Lung (tissue), 16 donors: ENCODE measurements around the gene SPPL2B. TPM values are rescaled to one million over a fixed set of nuclear protein-coding genes. Genes with fewer than 3 reads are reported as not detected.
A peak's percentile ranks its signal among the peaks of the same experiment; 100 is the strongest.
"Not testable (repeated sequence)": the region's sequence is repeated elsewhere in the genome, so short reads cannot be mapped to it uniquely, and the experiment has no call there.

Experiments
- ATAC-seq: fragments of 200-7000 bp; cut with Tn5 transposase; one replicate; pipeline ENCODE4 v1.9.1; 2020; ENCODE audit warnings: moderate number of reproducible peaks; ENCODE audit not compliant: insufficient read depth, low FRiP score
- DNase-seq, 3 donors: peaks; one replicate each; pipeline ENCODE4 v3.0.0-alpha.2; 2013 to 2017
- H3K27ac ChIP-seq, 2 donors: one replicate each; pipeline ENCODE4 v1.5.1; 2013; ENCODE audit warnings: mild to moderate bottlenecking in 2 of 2, moderate library complexity in 2 of 2, control low read depth in 1 of 2, inconsistent platforms in 1 of 2, low read depth in 1 of 2, low read length in 1 of 2
- H3K27me3 ChIP-seq, 3 donors: one replicate each; pipeline ENCODE4 v1.5.1; 2013; ENCODE audit warnings: low read length in 2 of 3; ENCODE audit not compliant: control insufficient read depth in 3 of 3, insufficient read depth in 3 of 3
- H3K36me3 ChIP-seq, 4 donors: one replicate each; pipeline ENCODE4 v1.5.1; 2013; ENCODE audit warnings: low read length in 4 of 4, mild to moderate bottlenecking in 1 of 4, moderate library complexity in 1 of 4; ENCODE audit not compliant: control insufficient read depth in 4 of 4, insufficient read depth in 4 of 4
- H3K4me1 ChIP-seq, 5 donors: one replicate each; pipeline ENCODE4 v1.5.1; 2013; ENCODE audit warnings: low read length in 5 of 5, mild to moderate bottlenecking in 2 of 5, moderate library complexity in 1 of 5; ENCODE audit not compliant: control insufficient read depth in 5 of 5, insufficient read depth in 5 of 5
- H3K4me3 ChIP-seq: one replicate; pipeline ENCODE4 v1.5.1; 2013; ENCODE audit warnings: mild to moderate bottlenecking, control low read depth, moderate library complexity
- H3K9ac ChIP-seq, 2 donors: one replicate each; pipeline ENCODE4 v1.5.1; 2013; ENCODE audit warnings: low read length in 2 of 2, control low read depth in 1 of 2; ENCODE audit not compliant: insufficient read depth in 1 of 2
- H3K9me3 ChIP-seq, 4 donors: one replicate each; pipeline ENCODE4 v1.5.1; 2013; ENCODE audit warnings: low read length in 3 of 4, mild to moderate bottlenecking in 1 of 4, moderate library complexity in 1 of 4; ENCODE audit not compliant: control insufficient read depth in 4 of 4, insufficient read depth in 3 of 4
- CTCF ChIP-seq: IDR thresholded peaks from 2 replicates; pipeline ENCODE4 v1.5.1; 2012; ENCODE audit warnings: mild to moderate bottlenecking; ENCODE audit errors: control extremely low read depth, extremely low read depth
- WGBS, 2 donors: extraction: QIAGEN DNeasy Blood & Tissue Kit; methylation state at CpG; one replicate each; pipeline ENCODE4 v1.1.7; 2013; 5-methylcytosine and 5-hydroxymethylcytosine counted together
- long read RNA-seq, 5 donors: transcript quantifications; one replicate each; lab custom pipeline, GENCODE V29; 2026
- polyA plus RNA-seq, 2 donors: library from polyadenylated mRNA; stranded (reverse); fragments of 200-250 nt; gene quantifications; one replicate each; pipeline ENCODE4 v1.2.1, GENCODE V29; 2013
- total RNA-seq, 2 donors: library from RNA; depleted of rRNA in 1 of 2; stranded (reverse); fragments of >200 nt in 1 of 2; gene quantifications; one replicate each; pipeline ENCODE4 v1.2.1, GENCODE V29; 2014 to 2021
- donor health status: control.
- donor health status: control.
- donor health status: Bipolar disorder and iron deficiency.
- donor health status: healthy.
- donor health status: DM: yes; HTN: yes; CAD: no.

Gene SPPL2B
- total RNA-seq (10 to 100 TPM; 42.8 to 86.1 TPM), polyA plus RNA-seq (10 to 100 TPM; 34.4 to 54.8 TPM)
- long read RNA-seq, donor 1, transcript SPPL2B-209 (15 exons, 3,456 nt), result major isoform, 6 of 9 reads
- long read RNA-seq, donor 1, partial matches to known transcripts, result 0 of 9 reads
- long read RNA-seq, donor 1, other reads (novel, unspliced or antisense), result 0 of 9 reads
- long read RNA-seq, donor 2, partial matches to known transcripts, result 0 of 3 reads
- long read RNA-seq, donor 2, other reads (novel, unspliced or antisense), result 0 of 3 reads
- long read RNA-seq, donor 3, partial matches to known transcripts, result 0 of 4 reads
- long read RNA-seq, donor 3, other reads (novel, unspliced or antisense), result 0 of 4 reads
- long read RNA-seq, donor 4, partial matches to known transcripts, result 5 of 7 reads
- long read RNA-seq, donor 4, other reads (novel, unspliced or antisense), result 0 of 7 reads
- long read RNA-seq, donor 5, transcript SPPL2B-209 (15 exons, 3,456 nt), result major isoform, 8 of 12 reads
- long read RNA-seq, donor 5, partial matches to known transcripts, result 0 of 12 reads
- long read RNA-seq, donor 5, other reads (novel, unspliced or antisense), result 0 of 12 reads

- DNase-seq (peak; percentile 92 to 96 (median 92)), ATAC-seq (peak; percentile 91)
- H3K36me3 ChIP-seq, result peaks cover 0 to 15% (median 5%) of the 10 kb centered on the region in 4 donors
- peak within 1 kb of the TSS; percentile 39 to 46 for H3K9ac ChIP-seq
- peak within 1 kb of the TSS; percentile 93 for H3K4me3 ChIP-seq
- H3K9me3 ChIP-seq, result no peaks in the 10 kb centered on the region
- H3K27ac ChIP-seq, result peak within 1 kb of the TSS; percentile 69 to 86
- H3K27me3 ChIP-seq, result no peaks in the 10 kb centered on the region
- H3K4me1 ChIP-seq, result peaks cover 0 to 37% (median 18%) of the 10 kb centered on the region in 5 donors
- 0% methylated on average over 83 to 89 of the region's 89 CpGs for WGBS, 2 donors
- TF ChIP-seq CTCF, result no peak
Measured at GRCh38 chr19:2328401-2329148, at the start of gene SPPL2B, which contains the start of gene LSM7. TSS of gene SPPL2B (plus strand) at chr19:2328684. CDS start at chr19:2328710, 26 bp downstream. TSS of gene LSM7 (minus strand) at chr19:2328586. CDS start at chr19:2328566, 20 bp downstream.

- no peak overlapping the region for H3K9ac ChIP-seq
- peaks cover 0 to 8% (median 0%) of the 10 kb centered on the region in 4 donors for H3K36me3 ChIP-seq
- DNase-seq, result no peak
- peaks cover 0 to 19% (median 4%) of the 10 kb centered on the region in 5 donors for H3K4me1 ChIP-seq
- no peak for ATAC-seq
- 80 to 81% methylated on average over 20 to 26 of the region's 26 CpGs for WGBS, 2 donors
- no peaks in the 10 kb centered on the region for H3K27me3 ChIP-seq
- H3K27ac ChIP-seq, result no peak overlapping the region
- TF ChIP-seq CTCF, result no peak
- H3K4me3 ChIP-seq, result no peak overlapping the region
- H3K9me3 ChIP-seq, result no peaks in the 10 kb centered on the region
Measured at GRCh38 chr19:2280633-2281264, 47.7 kb upstream of the SPPL2B start.

GRCh38 chr19:2281265-2282061 is 47.0 kb upstream of the SPPL2B start:
- not testable (repeated sequence) for H3K27me3 ChIP-seq, ATAC-seq, H3K36me3 ChIP-seq, H3K9ac ChIP-seq, DNase-seq, H3K9me3 ChIP-seq
- WGBS, 2 donors, result 13 to 22% methylated on average over 15 to 16 of the region's 16 CpGs
- H3K4me3 ChIP-seq, result peak overlapping the region; percentile 14
- peaks cover 0 to 12% (median 3%) of the 10 kb centered on the region in 5 donors for H3K4me1 ChIP-seq
- H3K27ac ChIP-seq, result peak overlapping the region in 1 of 2 donors; percentile 71
